Fibroblast of lung (primary cell): ENCODE results near the gene ABCA4. TPM values are rescaled to one million over a fixed set of nuclear protein-coding genes. Genes with fewer than 3 reads are reported as not detected.

Source experiments
- DNase-seq, 2 donors: peaks; one replicate each; pipeline versions ENCODE4 v3.0.0 to v3.0.0-alpha.2; 2010; ENCODE audit warnings: low read depth in 2 of 2
- H2AFZ ChIP-seq: 2 replicates; pipeline ENCODE4 v1.5.1; 2012; ENCODE audit warnings: low read length, control low read depth, inconsistent platforms
- H3K27ac ChIP-seq: 2 replicates; pipeline ENCODE4 v1.5.1; 2011; ENCODE audit warnings: low read length, control low read depth; ENCODE audit not compliant: insufficient read depth
- H3K27me3 ChIP-seq: 2 replicates; pipeline ENCODE4 v1.5.1; 2011; ENCODE audit warnings: mild to moderate bottlenecking, low read length; ENCODE audit not compliant: control insufficient read depth, insufficient read depth
- H3K36me3 ChIP-seq: 2 replicates; pipeline ENCODE4 v1.5.1; 2011; ENCODE audit warnings: low read length; ENCODE audit not compliant: control insufficient read depth, insufficient read depth
- H3K4me1 ChIP-seq: 2 replicates; pipeline ENCODE4 v1.5.1; 2011; ENCODE audit warnings: low read length; ENCODE audit not compliant: control insufficient read depth, insufficient read depth; ENCODE audit errors: extremely low read depth
- H3K4me2 ChIP-seq: 2 replicates; pipeline ENCODE4 v1.5.1; 2011; ENCODE audit warnings: low read length, control low read depth; ENCODE audit not compliant: insufficient read depth; ENCODE audit errors: extremely low read depth
- H3K4me3 ChIP-seq, 4 experiments: fragments of 200-600 bp in 1 of 4; sonication (generic) in 1 of 4; replicated peaks in 1 of 4; 2 replicates each; pipeline ENCODE4 v1.5.1; 2011 to 2016; ENCODE audit warnings: low read length in 4 of 4, low read depth in 3 of 4, mild to moderate bottlenecking in 3 of 4, control low read depth in 2 of 4, inconsistent platforms in 1 of 4, mixed read lengths in 1 of 4; ENCODE audit not compliant: insufficient read depth in 1 of 4; ENCODE audit errors: control extremely low read depth in 1 of 4
- H3K79me2 ChIP-seq: 2 replicates; pipeline ENCODE4 v1.5.1; 2012; ENCODE audit warnings: mild to moderate bottlenecking, low read length, inconsistent platforms; ENCODE audit not compliant: control insufficient read depth, insufficient read depth
- H3K9ac ChIP-seq: 2 replicates; pipeline ENCODE4 v1.5.1; 2011; ENCODE audit warnings: mild to moderate bottlenecking, low read length, control low read depth; ENCODE audit not compliant: insufficient read depth
- H3K9me3 ChIP-seq: 2 replicates; pipeline ENCODE4 v1.5.1; 2012; ENCODE audit warnings: low read depth, low read length; ENCODE audit not compliant: control insufficient read depth, insufficient read depth
- H4K20me1 ChIP-seq: 2 replicates; pipeline ENCODE4 v1.5.1; 2011; ENCODE audit warnings: low read length; ENCODE audit not compliant: control insufficient read depth, insufficient read depth; ENCODE audit errors: extremely low read depth
- EZH2 ChIP-seq: IDR thresholded peaks from 2 replicates; pipeline ENCODE4 v1.5.1; 2012; ENCODE audit warnings: low read length, control low read depth, mild to moderate bottlenecking; ENCODE audit errors: missing control alignments
- polyA plus RNA-seq, 2 donors: library from polyadenylated mRNA; depleted of rRNA in 1 of 2; stranded (reverse) in 1 of 2; unstranded in 1 of 2; fragments of >200 nt; gene quantifications; 2 replicates each; pipeline ENCODE4 v1.2.1, GENCODE V29; 2011 to 2012; ENCODE audit warnings: missing spikeins in 1 of 2
- total RNA-seq: library from RNA; depleted of rRNA; stranded (reverse); fragments of >200 nt; gene quantifications from 2 replicates; pipeline ENCODE4 v1.2.1, GENCODE V29; 2014
- TF ChIP-seq, protein P1 (sequence below), 2 donors: IDR thresholded peaks in 1 of 2; conservative IDR thresholded peaks in 1 of 2; 1 replicate in 1 of 2; 2 replicates in 1 of 2; pipeline ENCODE4 v1.5.1; 2011 to 2012; ENCODE audit warnings: low read length in 2 of 2, control low read depth in 1 of 2, inconsistent platforms in 1 of 2, low read depth in 1 of 2, mild to moderate bottlenecking in 1 of 2

The ABCA4 gene
- total and polyA plus RNA-seq, 2 donors (not counting 1 experiment from before 2014, with no cell fraction given) = 0.07 to 0.33 TPM

DNA sequence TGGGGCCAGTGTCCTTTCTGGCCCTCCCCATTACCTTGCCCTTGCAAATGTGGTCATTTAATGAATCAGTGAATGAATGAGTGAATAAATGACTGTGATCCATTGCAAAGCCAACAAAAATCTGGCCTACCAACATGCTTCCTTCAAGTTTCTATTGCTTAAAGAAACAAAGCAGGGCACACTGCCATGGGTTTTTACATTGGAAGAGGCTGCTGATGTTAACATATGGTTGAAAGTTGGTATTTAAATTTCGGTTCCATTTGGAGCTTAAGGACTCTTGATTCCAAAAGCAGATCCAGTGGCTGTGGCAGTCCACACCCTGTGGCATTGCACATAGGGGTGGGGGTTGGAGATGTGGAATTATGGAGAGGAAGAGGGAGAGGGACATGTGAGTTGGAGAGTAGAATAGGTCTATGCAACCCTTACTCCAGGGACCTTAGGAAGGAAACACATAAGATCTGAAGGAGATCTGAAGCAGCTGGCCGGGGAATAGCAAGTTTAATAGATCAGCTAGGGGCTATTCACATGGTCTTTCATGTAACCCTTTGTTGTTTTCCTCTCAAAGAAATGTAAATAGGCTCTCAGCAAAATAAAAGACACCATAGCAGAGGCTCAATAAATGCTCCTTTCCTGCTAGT, 7.2 kb downstream of the ABCA4 start:
- Histone ChIP-seq H2AFZ (no peak overlapping the region), H4K20me1 (no peaks in the 10 kb centered on the region), H3K79me2 (no peaks in the 10 kb centered on the region), H3K27ac (no peak overlapping the region), H3K36me3 (no peaks in the 10 kb centered on the region), H3K9me3 (no peaks in the 10 kb centered on the region), H3K27me3 (peaks cover 13% of the 10 kb centered on the region), H3K4me3 (no peak overlapping the region), H3K4me1 (no peaks in the 10 kb centered on the region), H3K9ac (no peak overlapping the region), H3K4me2 (no peak overlapping the region)
- DNase-seq = no peak
- TF ChIP-seq, protein P1, sequence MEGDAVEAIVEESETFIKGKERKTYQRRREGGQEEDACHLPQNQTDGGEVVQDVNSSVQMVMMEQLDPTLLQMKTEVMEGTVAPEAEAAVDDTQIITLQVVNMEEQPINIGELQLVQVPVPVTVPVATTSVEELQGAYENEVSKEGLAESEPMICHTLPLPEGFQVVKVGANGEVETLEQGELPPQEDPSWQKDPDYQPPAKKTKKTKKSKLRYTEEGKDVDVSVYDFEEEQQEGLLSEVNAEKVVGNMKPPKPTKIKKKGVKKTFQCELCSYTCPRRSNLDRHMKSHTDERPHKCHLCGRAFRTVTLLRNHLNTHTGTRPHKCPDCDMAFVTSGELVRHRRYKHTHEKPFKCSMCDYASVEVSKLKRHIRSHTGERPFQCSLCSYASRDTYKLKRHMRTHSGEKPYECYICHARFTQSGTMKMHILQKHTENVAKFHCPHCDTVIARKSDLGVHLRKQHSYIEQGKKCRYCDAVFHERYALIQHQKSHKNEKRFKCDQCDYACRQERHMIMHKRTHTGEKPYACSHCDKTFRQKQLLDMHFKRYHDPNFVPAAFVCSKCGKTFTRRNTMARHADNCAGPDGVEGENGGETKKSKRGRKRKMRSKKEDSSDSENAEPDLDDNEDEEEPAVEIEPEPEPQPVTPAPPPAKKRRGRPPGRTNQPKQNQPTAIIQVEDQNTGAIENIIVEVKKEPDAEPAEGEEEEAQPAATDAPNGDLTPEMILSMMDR (conservative IDR thresholded peaks at IDR 0.05 in 1 of 2, IDR thresholded peaks at IDR 0.05 in 1 of 2; ENCODE audit: low read depth in 1 of 2, low read length in 2 of 2) = no peak
- no peak for TF ChIP-seq EZH2

DNA sequence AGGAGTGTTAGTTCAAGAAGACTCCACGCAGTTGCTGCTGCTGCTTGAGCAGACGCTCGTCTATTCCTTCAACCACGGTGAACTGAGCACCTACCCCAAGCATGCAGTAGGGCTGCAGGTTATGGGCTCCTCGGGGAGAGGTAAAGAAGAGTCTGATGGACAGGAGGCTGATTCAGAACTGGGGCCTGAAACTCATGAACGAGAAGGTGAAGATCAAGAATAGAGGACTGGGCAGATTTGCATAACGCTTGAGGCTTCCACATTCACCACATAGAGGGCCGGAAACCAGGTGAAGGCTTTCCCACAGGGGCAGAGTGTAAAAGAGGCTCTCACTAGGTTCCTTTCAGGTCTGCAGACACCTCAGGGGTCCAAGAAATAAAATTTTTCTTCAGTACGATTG, 9.1 kb downstream of the ABCA4 start:
- Histone ChIP-seq H2AFZ (no peak overlapping the region), H3K27me3 (peaks cover 14% of the 10 kb centered on the region), H3K9me3 (no peaks in the 10 kb centered on the region), H3K27ac (no peak overlapping the region), H4K20me1 (no peaks in the 10 kb centered on the region), H3K36me3 (no peaks in the 10 kb centered on the region), H3K4me2 (no peak overlapping the region), H3K4me3 (no peak overlapping the region), H3K79me2 (no peaks in the 10 kb centered on the region), H3K4me1 (no peaks in the 10 kb centered on the region), H3K9ac (no peak overlapping the region)
- DNase-seq = no peak
- TF ChIP-seq, protein P1 (conservative IDR thresholded peaks at IDR 0.05 in 1 of 2, IDR thresholded peaks at IDR 0.05 in 1 of 2; ENCODE audit: low read depth in 1 of 2, low read length in 2 of 2) = no peak
- TF ChIP-seq EZH2 = no peak

DNA sequence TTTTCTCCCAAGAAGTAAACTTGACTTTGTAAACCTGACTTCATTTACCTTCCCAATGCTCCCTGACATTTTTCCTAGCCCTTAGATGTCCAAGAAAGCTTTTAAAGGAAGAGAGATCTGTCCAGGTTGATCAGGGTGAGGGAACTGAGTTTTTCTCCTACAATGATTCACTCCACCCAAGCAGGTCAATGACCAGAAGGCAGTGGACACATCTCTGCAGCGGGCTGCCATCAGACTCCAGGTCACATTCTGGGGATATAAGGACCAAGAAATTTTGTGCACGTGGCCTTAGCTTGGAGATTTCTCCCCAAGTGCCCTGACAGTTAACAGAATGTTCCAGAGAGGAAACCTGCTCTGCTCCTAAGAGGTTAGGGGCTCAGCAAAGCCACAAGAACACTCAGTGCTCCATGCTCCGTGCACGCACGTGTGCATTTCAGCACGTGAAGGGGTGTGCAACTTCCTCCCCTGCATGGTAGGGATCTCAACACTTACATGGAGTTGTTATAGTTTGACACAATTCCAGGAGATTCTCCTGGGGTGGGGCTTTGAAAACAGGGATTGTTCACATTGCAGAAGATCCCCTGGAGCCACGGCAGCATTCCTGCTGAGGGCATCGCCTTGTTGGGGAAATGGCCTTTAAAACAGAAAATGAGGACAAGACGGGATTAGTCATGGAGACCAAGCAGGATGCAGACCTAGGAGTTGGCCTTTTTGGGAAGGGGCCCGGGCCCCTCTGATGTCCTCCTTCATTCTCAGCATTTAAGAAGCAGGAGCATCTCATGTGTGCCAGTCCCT, 9.8 kb downstream of the ABCA4 start:
- no peak overlapping the region for H3K27ac ChIP-seq
- H3K4me3 ChIP-seq = no peak overlapping the region
- no peaks in the 10 kb centered on the region for H3K36me3 ChIP-seq
- H2AFZ ChIP-seq = no peak overlapping the region
- DNase-seq = no peak
- no peaks in the 10 kb centered on the region for H3K79me2 ChIP-seq
- H3K4me1 ChIP-seq = no peaks in the 10 kb centered on the region
- no peaks in the 10 kb centered on the region for H4K20me1 ChIP-seq
- TF ChIP-seq, protein P1 (conservative IDR thresholded peaks at IDR 0.05 in 1 of 2, IDR thresholded peaks at IDR 0.05 in 1 of 2; ENCODE audit: low read depth in 1 of 2, low read length in 2 of 2) = no peak
- TF ChIP-seq EZH2 = no peak
- no peaks in the 10 kb centered on the region for H3K9me3 ChIP-seq
- H3K9ac ChIP-seq = no peak overlapping the region
- no peak overlapping the region for H3K4me2 ChIP-seq
- peaks cover 17% of the 10 kb centered on the region for H3K27me3 ChIP-seq
